ENCODE data around the gene PPP2R5D. TPM values are rescaled to one million over a fixed set of nuclear protein-coding genes. Genes with fewer than 3 reads are reported as not detected.
A peak's percentile ranks its signal among the peaks of the same experiment; 100 is the strongest.

Gene PPP2R5D
- total RNA-seq, 1 donor from 2014 or later: 26.8 TPM

DNA sequence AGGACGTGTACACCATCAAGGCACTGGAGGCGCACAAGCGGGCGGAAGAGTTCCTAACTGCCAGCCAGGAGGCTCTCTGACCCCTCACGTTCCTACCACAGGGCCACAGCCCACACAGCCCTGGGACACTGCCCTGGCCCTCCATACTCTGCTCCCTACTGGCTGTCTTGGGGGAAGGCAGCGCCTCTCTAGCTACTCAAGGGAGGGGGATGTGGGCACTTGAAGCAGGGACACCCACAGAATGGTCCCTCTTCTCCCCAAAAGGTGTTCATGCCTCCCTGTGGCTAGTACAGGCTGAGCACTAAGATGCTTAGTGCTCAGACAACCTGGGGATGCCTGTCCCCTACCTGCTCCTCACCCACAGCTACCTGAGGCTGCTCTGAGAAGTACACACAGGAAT, 26.8 kb downstream of the PPP2R5D start:
- CTCF ChIA-PET: interaction anchor here (1.1 to 1.4 kb wide), 2 partner anchors 9 to 27 kb away, joined by 3 read pairs; partner anchors contain the start of gene PPP2R5D
- ATAC-seq (ENCODE audit: low read depth) (no peak), DNase-seq (no peak)
- Mint-ChIP-seq H3K27me3 (no peaks in the 10 kb centered on the region), H3K4me3 (no peak overlapping the region), H3K9me3 (no peaks in the 10 kb centered on the region), H3K27ac (no peak overlapping the region), H3K36me3 (ENCODE audit: low read depth) (peaks cover 73% of the 10 kb centered on the region), H3K4me1 (peaks cover 48% of the 10 kb centered on the region)
- POLR2A ChIA-PET: interaction anchor here (1.8 to 2.1 kb wide), 2 partner anchors 27 to 81 kb away, joined by 6 to 8 read pairs; partner anchors contain the start of genes CNPY3 and PPP2R5D
- intact Hi-C loops (cut with micrococcal nuclease): loop anchor here (5.0 to 10.0 kb wide), 2 partner anchors 284 to 446 kb away; partner anchors contain the start of gene UBR2
- TF ChIP-seq, protein P1, sequence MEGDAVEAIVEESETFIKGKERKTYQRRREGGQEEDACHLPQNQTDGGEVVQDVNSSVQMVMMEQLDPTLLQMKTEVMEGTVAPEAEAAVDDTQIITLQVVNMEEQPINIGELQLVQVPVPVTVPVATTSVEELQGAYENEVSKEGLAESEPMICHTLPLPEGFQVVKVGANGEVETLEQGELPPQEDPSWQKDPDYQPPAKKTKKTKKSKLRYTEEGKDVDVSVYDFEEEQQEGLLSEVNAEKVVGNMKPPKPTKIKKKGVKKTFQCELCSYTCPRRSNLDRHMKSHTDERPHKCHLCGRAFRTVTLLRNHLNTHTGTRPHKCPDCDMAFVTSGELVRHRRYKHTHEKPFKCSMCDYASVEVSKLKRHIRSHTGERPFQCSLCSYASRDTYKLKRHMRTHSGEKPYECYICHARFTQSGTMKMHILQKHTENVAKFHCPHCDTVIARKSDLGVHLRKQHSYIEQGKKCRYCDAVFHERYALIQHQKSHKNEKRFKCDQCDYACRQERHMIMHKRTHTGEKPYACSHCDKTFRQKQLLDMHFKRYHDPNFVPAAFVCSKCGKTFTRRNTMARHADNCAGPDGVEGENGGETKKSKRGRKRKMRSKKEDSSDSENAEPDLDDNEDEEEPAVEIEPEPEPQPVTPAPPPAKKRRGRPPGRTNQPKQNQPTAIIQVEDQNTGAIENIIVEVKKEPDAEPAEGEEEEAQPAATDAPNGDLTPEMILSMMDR (IDR thresholded peaks at IDR 0.05): no peak

DNA sequence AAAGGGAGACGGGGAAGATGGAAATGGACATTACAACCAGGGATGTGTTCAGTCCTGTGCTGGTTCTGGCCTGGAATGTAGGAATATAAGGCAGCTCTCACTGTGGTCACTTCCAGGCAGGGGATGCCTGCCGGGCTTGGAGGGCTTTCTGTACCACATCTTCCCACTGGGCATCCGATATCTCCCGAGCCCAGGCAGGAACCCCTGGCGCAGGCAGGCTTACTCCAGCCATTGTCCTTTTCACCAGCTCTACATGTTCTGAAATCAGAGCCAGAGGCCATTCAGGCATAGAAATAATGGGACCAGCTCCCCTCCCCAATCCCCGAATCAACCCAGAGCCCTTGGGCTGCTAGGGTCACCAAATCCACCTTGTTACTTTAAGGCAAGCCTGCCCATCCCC, 28.0 kb downstream of the PPP2R5D start:
- ATAC-seq (ENCODE audit: low read depth): no peak
- peaks cover 67% of the 10 kb centered on the region for H3K36me3 Mint-ChIP-seq (ENCODE audit: low read depth)
- peak overlapping the region; percentile 42 for H3K27ac Mint-ChIP-seq
- intact Hi-C loops (cut with micrococcal nuclease): loop anchor here (2.0 to 10.0 kb wide), 3 partner anchors 285 to 504 kb away; partner anchors contain the start of genes POLR1C, UBR2 and YIPF3
- no peaks in the 10 kb centered on the region for H3K9me3 Mint-ChIP-seq
- H3K4me3 Mint-ChIP-seq: peak overlapping the region; percentile 97
- H3K4me1 Mint-ChIP-seq: peaks cover 53% of the 10 kb centered on the region
- CTCF ChIA-PET: no interaction called here
- POLR2A ChIA-PET: interaction anchor here (1.0 to 4.8 kb wide), 5 partner anchors 28 to 504 kb away, joined by 3 to 58 read pairs (median 8); partner anchors contain the start of genes CNPY3, KLC4, MRPL2 and PEX6
- TF ChIP-seq, protein P1 (IDR thresholded peaks at IDR 0.05): no peak
- no peaks in the 10 kb centered on the region for H3K27me3 Mint-ChIP-seq
- no peak for DNase-seq

DNA sequence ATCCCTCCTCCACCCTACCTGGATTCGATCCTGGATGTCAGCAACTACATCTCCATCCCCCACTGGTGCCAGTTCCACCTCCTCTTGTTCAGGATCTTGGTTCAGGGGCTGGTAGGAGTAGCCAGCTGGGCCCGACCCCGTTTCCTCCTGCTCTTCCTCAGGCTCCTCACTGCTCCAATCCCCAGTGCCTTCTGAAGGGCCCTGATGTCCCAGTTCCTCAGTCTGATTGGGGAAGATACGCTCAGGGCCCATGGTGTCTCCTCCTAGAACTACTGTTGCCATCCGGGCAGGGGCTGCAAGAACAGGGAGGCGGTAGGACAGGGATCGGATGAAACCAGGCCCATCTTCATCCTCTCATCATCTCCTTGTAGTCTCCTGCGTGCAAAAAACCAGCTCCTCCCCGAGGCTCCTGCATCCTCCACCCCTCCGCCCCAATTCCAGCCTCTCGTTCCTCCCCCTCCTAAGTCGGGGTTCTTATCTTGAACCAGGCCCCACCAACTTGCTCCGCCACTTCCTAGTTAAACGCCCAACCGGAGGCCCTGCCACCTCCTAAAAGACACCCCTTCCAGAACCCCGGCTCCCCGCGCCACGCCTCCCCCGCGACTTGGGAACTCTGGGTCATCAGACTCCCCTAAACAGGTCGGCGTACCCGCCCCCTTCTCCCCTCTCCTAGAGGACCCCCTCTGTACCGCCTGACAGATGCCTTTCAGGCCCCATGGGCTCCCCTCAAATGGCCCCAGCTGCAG, 28.9 kb downstream of the PPP2R5D start:
- no peaks in the 10 kb centered on the region for H3K27me3 Mint-ChIP-seq
- CTCF ChIA-PET: interaction anchor here (1.2 kb wide), 1 partner anchor 115 kb away, joined by 3 read pairs; no protein-coding TSS in a partner anchor
- intact Hi-C loops (cut with micrococcal nuclease): loop anchor here (1.0 to 10.0 kb wide), 5 partner anchors 8 to 504 kb away; partner anchors contain the start of genes POLR1C, PPP2R5D, RRP36 and UBR2
- peak overlapping the region; percentile 97 for H3K4me3 Mint-ChIP-seq
- no peak for DNase-seq
- TF ChIP-seq, protein P1 (IDR thresholded peaks at IDR 0.05): no peak
- no peak for ATAC-seq (ENCODE audit: low read depth)
- no peaks in the 10 kb centered on the region for H3K9me3 Mint-ChIP-seq
- POLR2A ChIA-PET: interaction anchor here (0.6 to 4.8 kb wide), 15 partner anchors 9 to 1221 kb away, joined by 3 to 58 read pairs (median 5); partner anchors contain the start of genes CNPY3, CUL7, CUL9 and KLC4
- peaks cover 68% of the 10 kb centered on the region for H3K36me3 Mint-ChIP-seq (ENCODE audit: low read depth)
- H3K27ac Mint-ChIP-seq: peak overlapping the region; percentile 89
- H3K4me1 Mint-ChIP-seq: peaks cover 56% of the 10 kb centered on the region

DNA sequence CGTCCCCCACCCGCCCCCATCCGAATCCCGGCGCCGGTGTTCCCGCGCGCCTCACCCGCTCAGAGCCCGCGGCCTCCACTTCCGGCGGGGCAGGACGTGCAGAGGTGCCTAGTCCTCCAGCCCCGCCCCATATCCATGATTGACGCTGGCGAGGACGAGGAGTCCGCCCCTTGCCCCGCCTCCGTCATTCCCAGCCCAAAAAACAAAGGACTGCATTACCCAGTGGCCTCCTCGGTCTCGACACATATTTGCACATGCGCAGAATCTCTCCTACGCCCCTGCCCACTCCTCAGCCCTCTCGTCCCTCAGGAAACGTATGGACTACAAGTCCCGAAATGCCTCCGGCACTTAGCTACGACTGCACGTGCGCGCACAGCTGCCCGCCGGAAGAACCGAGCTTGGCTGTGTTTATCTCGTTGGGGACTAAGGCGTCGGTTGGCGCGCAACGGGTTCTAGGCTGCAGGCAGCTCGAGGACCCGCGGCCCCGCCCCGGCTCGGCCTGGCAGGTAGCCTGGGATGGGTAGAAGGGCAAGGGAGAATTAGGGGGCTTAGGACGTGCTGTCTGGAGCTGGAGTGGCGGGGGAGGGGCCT, 29.6 kb downstream of the PPP2R5D start, which contains the start of the genes KLHDC3 and MEA1:
Gene KLHDC3 (plus strand): TSS at position 407 of the 591 bp plus-strand sequence. CDS start 2,944 bp downstream, outside the sequence.
Gene MEA1 (minus strand): TSS at position 104 of the 591 bp plus-strand sequence. CDS start 133 bp downstream, outside the sequence.
- ATAC-seq (ENCODE audit: low read depth): peak; percentile 93
- TF ChIP-seq, protein P1 (IDR thresholded peaks at IDR 0.05): no peak
- CTCF ChIA-PET: interaction anchor here (1.2 kb wide), 1 partner anchor 115 kb away, joined by 3 read pairs; no protein-coding TSS in a partner anchor
- POLR2A ChIA-PET: interaction anchor here (0.6 to 4.8 kb wide), 22 partner anchors 8 to 1222 kb away, joined by 3 to 58 read pairs (median 4); partner anchors contain the start of genes CNPY3, CUL7, CUL9 and KLC4
- Mint-ChIP-seq H3K4me1 (peaks cover 51% of the 10 kb centered on the region), H3K9me3 (no peaks in the 10 kb centered on the region), H3K4me3 (peak within 1 kb of the TSS; percentile 97), H3K27me3 (no peaks in the 10 kb centered on the region), H3K36me3 (ENCODE audit: low read depth) (peaks cover 68% of the 10 kb centered on the region), H3K27ac (peak within 1 kb of the TSS; percentile 89)
- intact Hi-C loops (cut with micrococcal nuclease): loop anchor here (1.0 to 10.0 kb wide), 13 partner anchors 7 to 503 kb away; partner anchors contain the start of genes CNPY3, CUL7, KLC4 and MRPL2
- DNase-seq: peak; percentile 94

All from activated B cell treated with CpG ODN at 0.5 μM for 24 hours (primary cell).